ENCODE data around the gene TPM1.

The TPM1 gene

GRCh38 chr15:63043335-63044076 is 959 bp downstream of the TPM1 start:
- no peak for DNase-seq

GRCh38 chr15:63044077-63044644 is 1.6 kb downstream of the TPM1 start:
- no peak for DNase-seq

- DNase-seq = no peak
Measured at GRCh38 chr15:63044645-63045464, 2.3 kb downstream of the TPM1 start.

GRCh38 chr15:63045465-63045840 is 2.9 kb downstream of the TPM1 start:
- DNase-seq = no peak

- no peak for DNase-seq
Measured at GRCh38 chr15:63045879-63046278, 3.3 kb downstream of the TPM1 start.

- no peak for DNase-seq
Measured at GRCh38 chr15:63046917-63047760, 4.6 kb downstream of the TPM1 start.

GRCh38 chr15:63047792-63048114 is 5.2 kb downstream of the TPM1 start:
- no peak for DNase-seq

GRCh38 chr15:63048115-63048775 is 5.7 kb downstream of the TPM1 start:
- peak in 1 of 2 experiments; percentile 64 for DNase-seq

GRCh38 chr15:63048776-63049665 is 6.5 kb downstream of the TPM1 start:
- DNase-seq = peak in 1 of 2 experiments; percentile 44

- no peak for DNase-seq
Measured at GRCh38 chr15:63049783-63050371, 7.3 kb downstream of the TPM1 start.

- DNase-seq = no peak
Measured at GRCh38 chr15:63050731-63051155, 8.2 kb downstream of the TPM1 start.

GRCh38 chr15:63051156-63052066 is 8.9 kb downstream of the TPM1 start:
- DNase-seq = no peak

GRCh38 chr15:63052077-63052841 is 9.7 kb downstream of the TPM1 start:
- DNase-seq = no peak

- no peak for DNase-seq
Measured at GRCh38 chr15:63052961-63053698, 10.6 kb downstream of the TPM1 start.

- no peak for DNase-seq
Measured at GRCh38 chr15:63054281-63054683, 11.7 kb downstream of the TPM1 start.

GRCh38 chr15:63054985-63055384 is 12.4 kb downstream of the TPM1 start:
- no peak for DNase-seq

- DNase-seq = no peak
Measured at GRCh38 chr15:63056829-63057228, 14.3 kb downstream of the TPM1 start.

Measured in cerebellar nuclear complex (tissue), 1 donor.